HG02763 (cell line): ENCODE data around the gene ZNF417.
"Not testable (repeated sequence)": the region's sequence is repeated elsewhere in the genome, so short reads cannot be mapped to it uniquely, and the experiment has no call there.

Source experiments
- ATAC-seq: cut with Tn5 transposase; IDR thresholded peaks from one replicate; pipeline ENCODE4 v1.9.1; 2021; ENCODE audit warnings: mild to moderate bottlenecking, moderate library complexity; ENCODE audit not compliant: unreplicated experiment

The ZNF417 gene

DNA sequence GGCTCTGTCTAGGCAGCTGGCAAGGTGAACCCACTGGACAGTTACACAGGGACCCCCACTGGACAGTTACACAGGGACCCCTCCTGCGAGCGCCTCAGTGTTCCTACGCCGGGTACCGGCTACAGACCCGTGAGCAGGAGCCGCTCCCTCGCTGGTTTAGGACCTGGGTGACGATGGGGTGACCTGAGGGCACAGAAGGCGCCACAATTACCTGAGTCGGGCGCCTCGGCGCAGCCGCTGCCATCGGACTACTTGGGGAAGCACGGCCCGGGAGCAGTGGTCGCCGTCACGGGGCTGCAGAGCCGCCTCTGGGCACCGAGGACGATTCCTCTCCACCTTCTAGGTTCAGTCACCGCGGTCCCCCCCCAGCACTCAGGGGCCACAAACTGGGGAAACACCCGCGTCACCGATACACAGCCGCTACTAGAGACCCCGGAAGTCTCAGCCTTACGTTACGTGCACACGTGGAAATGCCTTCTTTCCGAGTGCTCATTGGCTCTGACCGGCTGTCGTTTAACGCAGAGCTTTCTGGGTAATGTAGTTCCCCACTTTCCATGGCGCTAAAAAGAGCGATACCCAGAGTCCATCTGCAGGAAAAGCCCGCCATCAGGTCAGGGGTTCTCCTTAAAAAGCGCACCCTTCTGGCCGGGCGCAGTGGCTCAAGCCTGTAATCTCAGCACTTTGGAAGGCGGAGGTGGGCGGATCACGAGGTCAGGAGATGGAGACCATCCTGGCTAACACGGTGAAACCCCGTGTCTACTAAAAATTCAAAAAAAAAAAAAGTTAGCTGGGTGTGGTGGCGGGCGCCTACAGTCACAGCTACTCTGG, at the start of gene ZNF417:
TSS of gene ZNF417 (minus strand) at position 425 of the 828 bp plus-strand sequence. CDS start at position 244, 181 bp downstream.
- peak; percentile 97 for ATAC-seq

DNA sequence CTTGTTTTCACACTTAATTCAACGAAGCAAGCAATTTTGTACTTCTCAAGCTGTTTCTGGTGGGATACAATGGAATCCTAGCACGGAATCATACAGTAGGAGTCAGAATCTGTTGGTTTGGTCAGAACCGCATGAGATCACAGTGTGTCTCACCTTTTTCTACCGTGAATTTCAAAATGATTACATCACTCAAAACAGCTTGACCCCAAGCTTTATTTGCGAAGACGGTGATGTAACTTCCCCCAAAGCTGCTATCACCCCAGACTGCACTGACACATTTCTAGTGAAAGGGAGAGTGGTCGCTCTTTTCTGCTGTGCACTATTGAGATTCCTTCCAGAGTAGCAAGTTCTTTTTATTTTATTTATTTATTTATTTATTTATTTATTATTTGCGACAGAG, 48.4 kb upstream of the ZNF417 start:
- no peak for ATAC-seq

DNA sequence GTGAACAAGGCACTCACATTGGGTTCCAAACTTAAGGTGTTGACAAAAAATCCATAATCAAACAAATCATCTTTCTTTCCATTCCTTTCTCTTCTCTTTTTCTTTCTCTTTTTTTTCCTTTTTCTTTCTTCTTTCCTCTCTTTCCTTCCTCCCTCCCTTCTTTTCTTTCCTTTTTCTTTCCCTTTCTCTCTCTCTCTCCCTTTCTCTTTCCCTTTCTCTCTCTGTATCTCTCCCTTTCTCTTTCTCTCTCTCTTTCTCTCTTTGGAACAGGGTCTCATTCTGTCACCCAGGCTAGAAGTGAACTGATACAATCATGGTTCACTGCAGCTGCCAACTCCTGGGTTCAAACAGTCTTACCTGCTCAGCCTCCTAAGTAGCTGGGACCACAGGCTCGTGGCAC, 45.4 kb upstream of the ZNF417 start:
- ATAC-seq, result no peak

DNA sequence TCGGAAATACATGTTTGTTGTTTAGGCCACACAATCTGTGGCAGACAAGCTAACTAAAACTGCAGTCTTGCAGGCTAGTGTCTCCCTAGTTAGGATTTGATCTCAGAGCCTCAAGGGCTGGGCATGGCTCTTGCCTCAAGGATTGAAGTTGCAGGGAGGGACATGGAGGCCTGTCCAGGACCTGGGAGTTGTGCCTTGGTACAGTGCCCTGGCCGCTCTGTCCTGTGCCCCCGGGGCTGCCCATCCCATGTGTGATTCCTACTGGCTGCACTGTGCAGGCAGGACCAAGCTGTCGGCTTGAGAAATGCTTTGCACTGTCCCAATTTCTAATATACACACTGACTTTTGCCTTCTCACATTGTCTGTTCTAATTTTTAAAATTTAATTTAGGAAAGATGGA, 38.6 kb upstream of the ZNF417 start:
- ATAC-seq, result no peak

DNA sequence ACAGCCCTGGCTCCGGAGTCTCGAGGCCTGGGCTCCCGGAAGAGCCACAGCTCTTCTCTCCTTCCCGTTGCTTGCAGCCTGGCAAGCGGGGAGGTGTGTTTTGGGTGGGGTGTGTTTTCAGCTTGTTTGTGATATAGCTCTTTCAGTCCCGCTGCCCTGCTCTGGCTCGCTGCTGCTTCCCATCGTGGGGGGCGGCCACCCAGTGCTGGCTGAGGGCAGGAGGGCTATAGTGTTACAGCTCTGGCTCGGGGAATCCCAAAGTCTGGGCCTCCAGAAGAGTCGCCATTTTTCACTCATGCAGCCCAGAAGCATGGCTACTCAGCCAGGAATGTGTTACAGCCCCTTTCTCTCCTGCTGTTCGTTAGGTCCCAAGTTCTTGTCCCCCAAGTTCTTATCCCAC, 33.3 kb upstream of the ZNF417 start:
- no peak for ATAC-seq

DNA sequence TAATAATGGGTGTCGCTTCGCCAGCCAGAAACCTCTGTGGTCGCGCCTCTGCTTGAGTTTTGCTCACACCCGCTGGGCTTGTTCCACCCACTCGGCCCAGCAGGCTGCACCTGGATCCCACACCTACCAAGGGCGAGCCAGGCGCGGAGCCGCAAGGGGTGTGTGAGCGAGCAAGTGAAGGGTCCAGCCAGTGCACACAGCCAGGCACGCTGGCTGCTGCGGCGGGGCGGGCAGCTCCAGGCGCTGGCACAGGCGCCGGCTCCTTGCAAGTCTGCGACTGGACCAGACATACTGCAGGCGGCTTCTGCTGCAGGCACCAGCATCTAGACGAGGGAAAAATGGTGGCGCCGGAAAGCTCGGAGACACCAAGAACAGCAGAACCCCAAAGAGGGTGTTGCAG, 32.9 kb upstream of the ZNF417 start:
- ATAC-seq, result no peak

DNA sequence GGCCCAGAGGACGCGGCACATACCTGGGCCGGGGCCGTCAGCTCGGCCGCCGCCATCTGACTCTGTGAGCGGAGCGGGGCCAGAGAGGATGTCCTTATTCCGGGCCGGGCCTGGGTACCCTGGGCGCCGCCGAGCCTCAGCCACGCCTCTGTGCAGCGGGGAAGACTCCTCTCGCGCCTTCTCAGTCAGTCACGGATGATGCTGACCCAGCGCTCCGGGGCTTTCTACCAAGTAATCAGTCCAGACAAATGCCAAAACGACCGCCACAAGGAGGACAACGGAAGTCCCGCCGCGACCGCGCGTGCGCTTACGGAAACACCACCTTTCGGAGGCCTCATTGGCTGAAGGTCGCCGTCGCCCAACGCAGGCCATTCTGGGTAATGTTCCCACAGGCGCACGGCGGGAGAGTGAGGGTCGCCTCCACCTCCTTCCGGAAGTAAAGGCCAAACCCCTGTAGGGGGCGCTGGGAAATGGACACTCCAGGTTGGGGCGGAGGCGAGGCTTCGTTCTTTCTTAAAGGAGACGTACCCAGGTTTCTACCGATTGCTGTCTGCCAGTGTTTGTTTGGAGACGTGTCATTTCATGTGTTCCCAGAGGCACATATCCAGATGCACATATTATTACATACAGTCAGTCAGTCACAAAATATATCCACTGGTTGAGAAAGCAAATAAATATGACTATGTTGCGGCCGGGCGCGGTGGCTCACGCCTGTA, 31.2 kb upstream of the ZNF417 start, which contains the start of gene ZNF256:
TSS of gene ZNF256 (minus strand) at position 288 of the 716 bp plus-strand sequence. CDS start at position 56, 232 bp downstream.
- peak; percentile 79 for ATAC-seq

DNA sequence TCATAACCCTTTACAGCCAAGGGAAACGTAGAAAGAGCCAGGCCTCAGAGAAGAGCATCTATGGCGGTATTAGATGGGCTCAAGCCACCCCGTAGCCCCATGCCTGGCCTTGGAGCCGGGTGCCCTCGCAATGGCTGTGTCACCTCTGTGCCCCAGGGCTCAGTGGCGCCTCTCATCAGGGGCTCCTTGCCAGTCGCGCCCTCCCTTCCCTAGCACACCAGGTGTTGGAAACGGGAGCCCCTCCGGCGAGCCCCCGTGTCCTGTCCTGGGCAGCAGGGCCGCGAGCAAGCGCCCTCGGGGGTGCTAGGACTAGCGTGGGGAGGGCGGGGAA, 30.7 kb upstream of the ZNF417 start:
- ATAC-seq, result peak; percentile 31

DNA sequence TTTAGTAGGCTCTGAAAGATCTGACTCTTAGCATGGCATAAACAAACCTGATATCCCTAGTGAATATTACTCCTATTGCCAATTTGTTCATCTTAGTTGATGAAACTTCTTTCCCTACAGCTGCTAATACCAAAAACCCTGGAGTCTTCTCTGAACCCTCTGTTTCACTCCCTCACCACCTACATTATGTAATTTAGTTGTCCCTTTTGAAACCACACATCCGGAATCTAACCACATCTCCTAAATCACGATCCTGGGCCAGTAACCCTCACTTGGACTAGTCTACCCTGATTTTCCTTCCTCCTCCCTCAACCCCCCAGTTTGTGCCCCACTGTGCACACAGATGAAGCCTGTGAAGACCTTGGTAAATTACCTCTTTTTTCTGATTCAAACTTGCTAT, 29.9 kb upstream of the ZNF417 start:
- no peak for ATAC-seq

DNA sequence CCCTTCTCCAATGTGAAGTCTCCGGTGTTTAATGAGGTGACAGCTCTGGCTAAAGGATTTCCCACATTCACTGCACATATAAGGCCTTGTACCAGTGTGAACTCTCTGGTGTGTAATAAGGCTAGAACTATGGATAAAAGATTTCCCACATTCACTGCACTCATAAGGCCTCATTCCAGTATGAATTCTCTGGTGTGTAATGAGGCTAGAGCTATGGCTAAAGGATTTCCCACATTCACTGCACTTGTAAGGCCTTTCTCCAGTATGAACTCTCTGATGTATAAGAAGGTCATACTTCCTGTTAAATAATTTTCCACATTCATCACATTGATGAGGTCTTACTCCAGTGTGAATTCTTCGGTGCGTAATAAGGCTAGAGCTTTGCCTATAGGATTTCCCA, 25.2 kb upstream of the ZNF417 start:
- no peak for ATAC-seq

DNA sequence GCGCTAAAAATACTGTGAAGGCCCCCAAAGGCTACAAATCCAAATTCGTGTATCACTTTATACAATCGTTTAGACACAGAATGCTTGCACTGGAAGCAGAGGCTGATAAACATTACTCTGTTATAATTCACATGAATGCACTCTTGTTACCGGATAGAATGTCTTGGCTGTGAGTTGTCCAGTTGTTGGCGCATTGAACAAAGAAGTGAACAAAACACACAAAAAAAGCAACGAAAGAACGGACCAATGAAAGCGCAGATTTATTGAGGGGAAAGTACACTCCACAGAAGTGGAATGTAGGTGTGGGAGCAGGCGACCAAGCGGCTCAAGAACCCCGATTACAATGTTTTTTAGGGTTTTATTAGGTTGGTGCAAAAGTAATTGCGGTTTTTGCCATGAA, 19.3 kb upstream of the ZNF417 start:
- no peak for ATAC-seq

DNA sequence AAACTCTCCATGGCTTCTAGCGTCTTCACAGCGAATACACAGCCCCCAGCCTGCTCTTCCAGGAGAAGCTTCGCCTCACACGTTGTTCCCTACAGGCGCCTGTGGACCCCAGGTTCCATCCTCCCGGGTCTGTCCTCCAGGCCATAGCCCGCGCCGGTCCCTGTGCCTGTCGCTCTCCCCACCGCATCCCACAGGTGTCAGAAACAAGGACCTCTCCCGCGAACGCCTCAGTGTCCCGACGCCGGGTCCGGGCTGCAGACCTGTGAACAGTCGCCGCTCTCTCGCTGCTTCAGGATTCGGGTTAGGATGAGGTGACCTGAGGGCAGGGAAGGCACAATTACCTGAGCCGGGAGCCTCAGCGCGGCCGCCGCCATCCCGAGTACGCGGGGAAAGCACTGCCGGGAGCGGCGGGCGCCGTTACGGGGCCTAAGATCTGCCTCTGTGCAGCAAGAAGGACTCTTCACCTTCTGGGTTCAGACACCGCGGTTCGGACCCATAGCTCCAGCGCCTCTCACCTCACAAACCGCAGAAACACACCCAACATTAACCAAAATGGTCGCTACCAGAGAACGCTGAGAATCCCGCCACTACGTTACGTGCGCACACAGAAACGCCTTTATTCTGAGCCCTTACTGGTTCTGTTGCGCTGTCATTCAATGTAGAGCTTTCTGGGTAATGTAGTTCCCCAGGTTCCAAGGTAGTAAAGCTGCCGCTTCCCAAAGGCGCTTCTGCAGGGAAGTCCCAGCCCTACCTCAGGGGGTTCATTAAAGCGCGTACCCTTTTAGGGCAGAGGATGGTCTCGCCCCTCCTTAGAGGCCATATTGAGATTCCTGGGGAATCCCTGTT, 18.7 kb upstream of the ZNF417 start, which contains the start of gene ZNF418:
TSS of gene ZNF418 (minus strand) at position 583 of the 846 bp plus-strand sequence. CDS start 1,580 bp downstream, outside the sequence.
- no peak for ATAC-seq

DNA sequence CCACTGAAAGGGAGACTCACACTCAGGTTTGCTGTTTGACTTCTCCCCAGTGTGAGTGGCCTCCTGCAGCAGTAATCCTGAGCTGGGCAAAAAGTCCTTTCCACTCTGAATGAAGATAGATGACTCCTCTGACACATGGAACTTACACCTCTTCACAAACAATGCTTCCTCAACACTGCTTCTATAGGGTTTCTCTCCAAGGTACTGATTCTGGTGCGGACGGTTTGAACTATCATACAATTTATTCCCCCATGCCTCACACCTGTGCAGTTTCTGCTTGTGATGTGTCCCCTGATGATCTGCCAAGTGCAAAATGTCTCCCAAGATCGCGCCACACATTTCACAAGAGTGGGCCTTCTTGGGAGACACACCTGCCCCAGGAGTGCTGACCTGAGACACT, 11.2 kb upstream of the ZNF417 start:
- ATAC-seq, result no peak

DNA sequence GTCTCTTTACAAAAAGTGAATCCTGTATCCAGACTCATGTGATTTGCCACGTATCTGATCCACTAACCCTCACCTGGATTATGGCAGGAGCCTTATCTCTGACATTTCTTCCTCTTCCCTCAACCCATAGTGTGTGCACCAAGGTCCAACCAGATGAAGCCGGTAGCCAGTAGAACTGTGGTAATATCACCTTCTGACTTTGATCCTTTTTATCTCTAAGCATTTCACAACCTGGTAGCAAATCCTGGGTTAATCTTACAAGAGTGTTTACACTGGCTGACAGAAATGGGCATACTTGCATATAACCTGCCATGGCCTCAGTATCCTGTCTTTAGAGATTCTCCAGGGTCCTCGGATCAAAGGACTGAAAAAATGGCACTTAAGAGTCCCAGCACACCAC, 1.9 kb downstream of the ZNF417 start:
- ATAC-seq, result no peak

DNA sequence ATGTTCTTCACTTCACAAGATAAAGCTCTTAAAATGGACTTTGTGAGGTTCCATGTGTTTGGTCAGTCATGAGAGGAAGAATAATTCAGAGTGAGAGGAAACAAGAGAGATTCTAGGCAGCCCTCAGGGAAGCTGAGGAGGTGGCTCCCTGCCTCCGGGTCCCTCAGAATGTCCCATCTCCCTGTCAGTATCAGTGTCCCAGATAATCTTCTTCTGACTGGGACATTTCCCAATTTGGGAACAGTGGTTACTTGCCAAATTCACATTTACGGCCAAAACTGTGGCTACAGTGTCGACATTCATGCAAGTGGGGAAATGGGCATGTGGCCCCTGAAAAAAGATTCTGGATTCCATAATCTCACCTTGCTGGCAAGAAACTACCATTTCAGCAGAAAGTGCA, 9.0 kb downstream of the ZNF417 start:
- no peak for ATAC-seq

DNA sequence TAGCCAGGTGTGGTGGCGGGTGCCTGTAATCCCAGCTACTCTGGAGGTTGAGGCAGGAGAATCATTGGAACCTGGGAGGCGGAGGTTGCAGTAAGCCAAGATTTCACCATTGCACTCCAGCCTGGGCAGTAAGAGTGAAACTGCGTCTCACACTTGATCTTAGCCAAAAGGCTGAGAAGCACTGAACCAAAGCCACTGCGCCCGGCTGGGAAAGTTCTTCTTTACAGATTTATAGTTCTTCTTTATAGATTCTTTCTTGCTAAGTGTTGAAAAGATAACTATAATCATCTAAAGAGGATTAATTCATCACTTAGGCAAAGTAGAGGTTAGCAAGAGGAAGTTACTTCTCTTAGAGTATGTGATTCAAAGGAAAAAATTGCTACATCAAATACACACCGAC, 11.1 kb downstream of the ZNF417 start:
- ATAC-seq, result no peak

DNA sequence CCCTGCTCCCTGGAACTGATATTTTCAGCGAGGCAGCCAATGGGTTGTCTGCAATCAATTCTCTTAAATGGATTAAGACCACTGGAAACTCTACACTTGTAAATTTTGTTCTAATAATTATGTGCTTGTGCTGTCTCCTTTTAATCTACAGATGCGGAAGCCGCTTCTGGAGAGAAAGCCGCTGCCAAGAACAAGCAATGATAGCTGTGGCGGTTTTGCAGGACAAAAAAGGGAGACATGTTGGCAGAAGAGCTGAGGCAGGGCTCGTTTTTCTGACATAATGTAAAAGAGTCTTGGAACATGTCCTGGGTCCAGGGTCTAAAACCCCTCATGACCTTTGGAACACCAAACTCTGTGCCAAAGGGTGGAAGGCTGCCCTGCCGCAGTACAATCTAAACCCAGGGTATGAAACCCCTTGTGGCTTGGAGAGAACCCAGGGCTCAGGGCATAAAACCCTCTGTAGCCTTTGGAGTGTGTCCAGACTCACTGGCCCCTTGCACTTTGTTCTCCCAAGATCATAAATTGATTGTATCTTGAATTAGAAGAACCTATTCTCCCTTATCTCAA, 12.7 kb downstream of the ZNF417 start:
- no peak for ATAC-seq

DNA sequence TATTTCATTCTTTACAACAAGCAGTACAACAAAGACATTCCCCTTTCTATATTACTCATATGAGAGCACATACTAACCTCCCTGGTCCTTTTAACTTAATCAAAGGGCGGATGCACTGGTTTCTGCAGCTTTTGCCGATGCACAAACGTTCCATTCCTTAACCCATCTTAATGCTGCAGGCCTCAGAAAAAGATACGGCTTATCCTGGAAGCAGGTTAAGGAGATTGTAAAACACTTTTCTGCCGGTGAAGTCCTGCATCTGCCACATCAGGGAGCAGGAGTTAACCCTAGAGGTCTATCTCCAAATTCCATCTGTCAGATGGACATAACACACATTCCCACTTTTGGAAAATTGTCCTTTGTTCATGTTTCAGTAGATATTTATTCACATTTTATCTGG, 16.1 kb downstream of the ZNF417 start:
- ATAC-seq, result no peak

DNA sequence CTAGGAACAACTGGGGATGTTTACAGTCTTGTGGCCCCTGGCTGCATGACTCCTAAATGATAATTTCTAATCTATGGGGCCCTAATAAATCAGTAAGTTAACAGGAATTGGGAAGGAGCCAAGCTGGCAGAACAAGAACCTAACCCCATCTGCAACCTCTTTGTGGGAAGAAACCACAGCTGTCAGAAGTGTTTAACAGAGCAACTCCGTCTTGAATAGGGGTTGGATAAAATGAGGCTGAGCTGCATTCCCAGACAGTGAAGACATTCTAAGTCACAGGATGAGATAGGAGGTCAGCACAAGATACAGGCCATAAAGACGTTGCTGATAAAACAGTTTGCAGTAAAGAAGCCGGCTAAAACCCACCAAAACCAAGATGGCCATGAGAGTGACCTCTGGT, 25.7 kb downstream of the ZNF417 start:
- ATAC-seq, result not testable (repeated sequence)

DNA sequence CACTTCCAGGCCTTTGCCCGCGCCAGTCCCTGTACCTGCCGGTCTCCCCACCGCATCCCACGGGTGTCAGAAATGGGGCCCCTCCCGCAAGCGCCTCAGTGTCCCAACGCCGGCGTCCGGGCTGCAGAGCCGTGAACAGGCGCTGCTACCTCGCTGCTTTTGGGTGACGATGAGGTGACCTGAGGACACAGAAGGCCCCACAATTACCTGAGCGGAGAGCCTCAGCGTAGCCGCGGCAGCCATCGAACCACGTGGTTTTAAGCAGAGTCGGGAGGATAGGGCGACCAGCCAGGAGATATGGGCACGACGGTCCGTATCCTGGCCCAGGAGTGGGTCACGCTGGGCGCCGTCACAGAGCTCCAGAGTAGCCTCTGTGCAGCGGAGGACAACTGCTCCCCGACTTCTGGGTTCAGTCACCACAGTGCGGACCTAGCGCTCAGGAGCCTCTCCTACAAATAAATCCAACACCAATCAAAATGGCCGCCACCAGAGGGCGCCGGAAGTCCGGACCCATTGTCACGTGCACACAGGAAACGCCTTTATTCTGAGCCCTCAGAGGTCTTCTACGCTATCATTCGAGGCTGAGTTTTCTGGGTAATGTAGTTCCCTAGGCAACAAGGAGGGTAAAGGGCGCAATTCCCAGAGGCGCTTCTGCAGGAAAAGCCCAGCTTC, 27.7 kb downstream of the ZNF417 start, which contains the start of gene ZNF814:
TSS of gene ZNF814 (minus strand) at position 478 of the 672 bp plus-strand sequence. CDS start at position 243, 235 bp downstream.
- ATAC-seq, result no peak
